Calu3 (cell line): ENCODE data around the gene OSCP1. TPM values are rescaled to one million over a fixed set of nuclear protein-coding genes. Genes with fewer than 3 reads are reported as not detected.

Source experiments
- BruUV-seq: library from RNA; stranded (reverse); fragments of 400-500 nt; replicated peaks from 2 replicates; lab custom pipeline; 2021; lab: Mats Ljungman, UMichigan
- CTCF ChIA-PET: fragments of 300-600 bp; sonication (Branson Sonifier 250); formaldehyde crosslinking; loops from one replicate; lab custom pipeline; 2022; ENCODE audit warnings: antibody characterized with exemption; lab: Charles Lee
- DNase-seq: peaks from one replicate; pipeline ENCODE4 v3.0.0; 2022
- H3K27ac Mint-ChIP-seq: one replicate; pipeline ENCODE4 v1.8.0; 2022; ENCODE audit warnings: mixed read lengths; ENCODE audit not compliant: unreplicated experiment
- H3K27me3 Mint-ChIP-seq: one replicate; pipeline ENCODE4 v1.8.0; 2022; ENCODE audit warnings: mixed read lengths; ENCODE audit not compliant: unreplicated experiment
- H3K36me3 Mint-ChIP-seq: one replicate; pipeline ENCODE4 v1.8.0; 2022; ENCODE audit warnings: mild to moderate bottlenecking, moderate library complexity, mixed read lengths; ENCODE audit not compliant: insufficient read depth, unreplicated experiment
- H3K4me1 Mint-ChIP-seq: one replicate; pipeline ENCODE4 v1.8.0; 2022; ENCODE audit warnings: mild to moderate bottlenecking, low read depth, mixed read lengths; ENCODE audit not compliant: unreplicated experiment
- H3K4me3 Mint-ChIP-seq: one replicate; pipeline ENCODE4 v1.8.0; 2022; ENCODE audit warnings: mild to moderate bottlenecking, low read depth, moderate library complexity, mixed read lengths; ENCODE audit not compliant: unreplicated experiment
- H3K9me3 Mint-ChIP-seq: one replicate; pipeline ENCODE4 v1.8.0; 2022; ENCODE audit warnings: low read depth, mixed read lengths; ENCODE audit not compliant: unreplicated experiment
- CTCF ChIP-seq: fragments of 200-600 bp; IDR thresholded peaks from one replicate; pipeline ENCODE4 v1.8.0; 2022; ENCODE audit warnings: antibody characterized with exemption; ENCODE audit not compliant: unreplicated experiment
- intact Hi-C: fragments of 100-400 bp; cut with micrococcal nuclease; formaldehyde crosslinking; loops from one replicate; pipeline ENCODE4 v1.10.0; 2022; ENCODE audit not compliant: unreplicated experiment
- total RNA-seq: library from RNA; stranded (reverse); gene quantifications from 2 replicates; pipeline ENCODE4 v1.2.3, GENCODE V29; 2022

The OSCP1 gene
- total RNA-seq, 1 experiment from 2014 or later = 2.0 TPM

GRCh38 chr1:36393686-36394085, 56.6 kb downstream of the OSCP1 start:
- H3K9me3 Mint-ChIP-seq = no peaks in the 10 kb centered on the region
- H3K27me3 Mint-ChIP-seq = no peaks in the 10 kb centered on the region
- CTCF ChIA-PET = no interaction called here
- intact Hi-C loops = no loop called here
- no peak overlapping the region for H3K4me3 Mint-ChIP-seq
- peaks cover 37% of the 10 kb centered on the region for H3K36me3 Mint-ChIP-seq
- H3K4me1 Mint-ChIP-seq = peaks cover 9% of the 10 kb centered on the region
- DNase-seq = no peak
- no TSS peak for BruUV-seq
- no peak for TF ChIP-seq CTCF
- H3K27ac Mint-ChIP-seq = no peak overlapping the region

GRCh38 chr1:36392836-36393235, 57.4 kb downstream of the OSCP1 start:
- peaks cover 5% of the 10 kb centered on the region for H3K4me1 Mint-ChIP-seq
- peaks cover 34% of the 10 kb centered on the region for H3K36me3 Mint-ChIP-seq
- BruUV-seq = no TSS peak
- DNase-seq = no peak
- H3K4me3 Mint-ChIP-seq = no peak overlapping the region
- no peak for TF ChIP-seq CTCF
- intact Hi-C loops = no loop called here
- H3K27ac Mint-ChIP-seq = no peak overlapping the region
- no peaks in the 10 kb centered on the region for H3K9me3 Mint-ChIP-seq
- no peaks in the 10 kb centered on the region for H3K27me3 Mint-ChIP-seq
- CTCF ChIA-PET = interaction anchor here (0.6 kb wide), 1 partner anchor 32 kb away, joined by 7 read pairs; no protein-coding TSS in a partner anchor

- H3K9me3 Mint-ChIP-seq = no peaks in the 10 kb centered on the region
- no TSS peak for BruUV-seq
- peaks cover 31% of the 10 kb centered on the region for H3K36me3 Mint-ChIP-seq
- intact Hi-C loops = no loop called here
- no peak overlapping the region for H3K27ac Mint-ChIP-seq
- DNase-seq = no peak
- CTCF ChIA-PET = no interaction called here
- H3K4me3 Mint-ChIP-seq = no peak overlapping the region
- no peaks in the 10 kb centered on the region for H3K27me3 Mint-ChIP-seq
- peaks cover 17% of the 10 kb centered on the region for H3K4me1 Mint-ChIP-seq
- TF ChIP-seq CTCF = no peak
Observed at GRCh38 chr1:36391271-36391670, 59.0 kb downstream of the OSCP1 start.

- no peak for TF ChIP-seq CTCF
- H3K27ac Mint-ChIP-seq = no peak overlapping the region
- no TSS peak for BruUV-seq
- H3K9me3 Mint-ChIP-seq = no peaks in the 10 kb centered on the region
- no peak for DNase-seq
- CTCF ChIA-PET = no interaction called here
- peaks cover 20% of the 10 kb centered on the region for H3K4me1 Mint-ChIP-seq
- no peak overlapping the region for H3K4me3 Mint-ChIP-seq
- intact Hi-C loops = no loop called here
- peaks cover 40% of the 10 kb centered on the region for H3K36me3 Mint-ChIP-seq
- no peaks in the 10 kb centered on the region for H3K27me3 Mint-ChIP-seq
Observed at GRCh38 chr1:36390411-36390810, 59.8 kb downstream of the OSCP1 start.
